ENCODE results near the gene DOC2B. TPM values are rescaled to one million over a fixed set of nuclear protein-coding genes. Genes with fewer than 3 reads are reported as not detected.

DOC2B gene
- total and polyA plus RNA-seq, 9 of the 15 experiments (the other 6 are each of a cell fraction or from before 2014, with no cell fraction given): 0.02 TPM; not detected in 8

DNA sequence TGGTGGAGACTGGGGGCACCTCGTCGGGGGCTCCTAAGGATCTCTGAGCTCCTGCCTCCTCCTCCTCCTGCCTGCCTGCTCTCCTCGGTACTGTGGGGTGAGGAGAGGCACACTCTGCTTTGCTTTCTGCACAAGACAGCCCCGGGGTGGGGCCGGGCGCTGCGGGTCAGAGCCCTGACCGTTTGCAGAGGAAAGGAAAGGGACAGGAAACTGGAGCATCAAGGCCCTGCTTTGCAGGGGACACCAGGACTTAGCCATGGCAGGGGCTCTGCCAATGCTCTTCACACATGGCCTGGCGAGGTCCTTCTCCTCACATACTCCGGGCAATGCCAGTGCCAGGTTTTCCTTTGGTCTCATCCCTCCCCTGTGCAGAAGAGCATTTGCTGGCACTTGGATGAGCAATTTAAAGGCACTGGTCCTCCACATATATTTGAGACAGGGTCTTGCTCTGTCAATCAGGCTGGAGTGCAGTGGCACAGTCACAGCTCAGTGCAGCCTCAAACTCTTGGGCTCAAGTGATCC lies 23.8 kb upstream of the DOC2B start (continued):
- TF ChIP-seq, protein P1, sequence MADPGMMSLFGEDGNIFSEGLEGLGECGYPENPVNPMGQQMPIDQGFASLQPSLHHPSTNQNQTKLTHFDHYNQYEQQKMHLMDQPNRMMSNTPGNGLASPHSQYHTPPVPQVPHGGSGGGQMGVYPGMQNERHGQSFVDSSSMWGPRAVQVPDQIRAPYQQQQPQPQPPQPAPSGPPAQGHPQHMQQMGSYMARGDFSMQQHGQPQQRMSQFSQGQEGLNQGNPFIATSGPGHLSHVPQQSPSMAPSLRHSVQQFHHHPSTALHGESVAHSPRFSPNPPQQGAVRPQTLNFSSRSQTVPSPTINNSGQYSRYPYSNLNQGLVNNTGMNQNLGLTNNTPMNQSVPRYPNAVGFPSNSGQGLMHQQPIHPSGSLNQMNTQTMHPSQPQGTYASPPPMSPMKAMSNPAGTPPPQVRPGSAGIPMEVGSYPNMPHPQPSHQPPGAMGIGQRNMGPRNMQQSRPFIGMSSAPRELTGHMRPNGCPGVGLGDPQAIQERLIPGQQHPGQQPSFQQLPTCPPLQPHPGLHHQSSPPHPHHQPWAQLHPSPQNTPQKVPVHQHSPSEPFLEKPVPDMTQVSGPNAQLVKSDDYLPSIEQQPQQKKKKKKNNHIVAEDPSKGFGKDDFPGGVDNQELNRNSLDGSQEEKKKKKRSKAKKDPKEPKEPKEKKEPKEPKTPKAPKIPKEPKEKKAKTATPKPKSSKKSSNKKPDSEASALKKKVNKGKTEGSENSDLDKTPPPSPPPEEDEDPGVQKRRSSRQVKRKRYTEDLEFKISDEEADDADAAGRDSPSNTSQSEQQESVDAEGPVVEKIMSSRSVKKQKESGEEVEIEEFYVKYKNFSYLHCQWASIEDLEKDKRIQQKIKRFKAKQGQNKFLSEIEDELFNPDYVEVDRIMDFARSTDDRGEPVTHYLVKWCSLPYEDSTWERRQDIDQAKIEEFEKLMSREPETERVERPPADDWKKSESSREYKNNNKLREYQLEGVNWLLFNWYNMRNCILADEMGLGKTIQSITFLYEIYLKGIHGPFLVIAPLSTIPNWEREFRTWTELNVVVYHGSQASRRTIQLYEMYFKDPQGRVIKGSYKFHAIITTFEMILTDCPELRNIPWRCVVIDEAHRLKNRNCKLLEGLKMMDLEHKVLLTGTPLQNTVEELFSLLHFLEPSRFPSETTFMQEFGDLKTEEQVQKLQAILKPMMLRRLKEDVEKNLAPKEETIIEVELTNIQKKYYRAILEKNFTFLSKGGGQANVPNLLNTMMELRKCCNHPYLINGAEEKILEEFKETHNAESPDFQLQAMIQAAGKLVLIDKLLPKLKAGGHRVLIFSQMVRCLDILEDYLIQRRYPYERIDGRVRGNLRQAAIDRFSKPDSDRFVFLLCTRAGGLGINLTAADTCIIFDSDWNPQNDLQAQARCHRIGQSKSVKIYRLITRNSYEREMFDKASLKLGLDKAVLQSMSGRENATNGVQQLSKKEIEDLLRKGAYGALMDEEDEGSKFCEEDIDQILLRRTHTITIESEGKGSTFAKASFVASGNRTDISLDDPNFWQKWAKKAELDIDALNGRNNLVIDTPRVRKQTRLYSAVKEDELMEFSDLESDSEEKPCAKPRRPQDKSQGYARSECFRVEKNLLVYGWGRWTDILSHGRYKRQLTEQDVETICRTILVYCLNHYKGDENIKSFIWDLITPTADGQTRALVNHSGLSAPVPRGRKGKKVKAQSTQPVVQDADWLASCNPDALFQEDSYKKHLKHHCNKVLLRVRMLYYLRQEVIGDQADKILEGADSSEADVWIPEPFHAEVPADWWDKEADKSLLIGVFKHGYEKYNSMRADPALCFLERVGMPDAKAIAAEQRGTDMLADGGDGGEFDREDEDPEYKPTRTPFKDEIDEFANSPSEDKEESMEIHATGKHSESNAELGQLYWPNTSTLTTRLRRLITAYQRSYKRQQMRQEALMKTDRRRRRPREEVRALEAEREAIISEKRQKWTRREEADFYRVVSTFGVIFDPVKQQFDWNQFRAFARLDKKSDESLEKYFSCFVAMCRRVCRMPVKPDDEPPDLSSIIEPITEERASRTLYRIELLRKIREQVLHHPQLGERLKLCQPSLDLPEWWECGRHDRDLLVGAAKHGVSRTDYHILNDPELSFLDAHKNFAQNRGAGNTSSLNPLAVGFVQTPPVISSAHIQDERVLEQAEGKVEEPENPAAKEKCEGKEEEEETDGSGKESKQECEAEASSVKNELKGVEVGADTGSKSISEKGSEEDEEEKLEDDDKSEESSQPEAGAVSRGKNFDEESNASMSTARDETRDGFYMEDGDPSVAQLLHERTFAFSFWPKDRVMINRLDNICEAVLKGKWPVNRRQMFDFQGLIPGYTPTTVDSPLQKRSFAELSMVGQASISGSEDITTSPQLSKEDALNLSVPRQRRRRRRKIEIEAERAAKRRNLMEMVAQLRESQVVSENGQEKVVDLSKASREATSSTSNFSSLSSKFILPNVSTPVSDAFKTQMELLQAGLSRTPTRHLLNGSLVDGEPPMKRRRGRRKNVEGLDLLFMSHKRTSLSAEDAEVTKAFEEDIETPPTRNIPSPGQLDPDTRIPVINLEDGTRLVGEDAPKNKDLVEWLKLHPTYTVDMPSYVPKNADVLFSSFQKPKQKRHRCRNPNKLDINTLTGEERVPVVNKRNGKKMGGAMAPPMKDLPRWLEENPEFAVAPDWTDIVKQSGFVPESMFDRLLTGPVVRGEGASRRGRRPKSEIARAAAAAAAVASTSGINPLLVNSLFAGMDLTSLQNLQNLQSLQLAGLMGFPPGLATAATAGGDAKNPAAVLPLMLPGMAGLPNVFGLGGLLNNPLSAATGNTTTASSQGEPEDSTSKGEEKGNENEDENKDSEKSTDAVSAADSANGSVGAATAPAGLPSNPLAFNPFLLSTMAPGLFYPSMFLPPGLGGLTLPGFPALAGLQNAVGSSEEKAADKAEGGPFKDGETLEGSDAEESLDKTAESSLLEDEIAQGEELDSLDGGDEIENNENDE (IDR thresholded peaks at IDR 0.05; ENCODE audit: low read depth, low read length): no peak
- TF ChIP-seq PHF8 (IDR thresholded peaks at IDR 0.05; ENCODE audit: borderline replicate concordance, low read length): no peak
- TF ChIP-seq, protein P2, sequence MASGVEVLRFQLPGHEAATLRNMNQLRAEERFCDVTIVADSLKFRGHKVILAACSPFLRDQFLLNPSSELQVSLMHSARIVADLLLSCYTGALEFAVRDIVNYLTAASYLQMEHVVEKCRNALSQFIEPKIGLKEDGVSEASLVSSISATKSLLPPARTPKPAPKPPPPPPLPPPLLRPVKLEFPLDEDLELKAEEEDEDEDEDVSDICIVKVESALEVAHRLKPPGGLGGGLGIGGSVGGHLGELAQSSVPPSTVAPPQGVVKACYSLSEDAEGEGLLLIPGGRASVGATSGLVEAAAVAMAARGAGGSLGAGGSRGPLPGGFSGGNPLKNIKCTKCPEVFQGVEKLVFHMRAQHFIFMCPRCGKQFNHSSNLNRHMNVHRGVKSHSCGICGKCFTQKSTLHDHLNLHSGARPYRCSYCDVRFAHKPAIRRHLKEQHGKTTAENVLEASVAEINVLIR (CRISPR knock-in tag; IDR thresholded peaks at IDR 0.05): no peak
- no peak for TF ChIP-seq FOSL1 (tag; conservative IDR thresholded peaks at IDR 0.05)
